HL-60 (cell line): ENCODE data around the gene COL20A1.

Source experiments
- DNase-seq, 2 experiments: peaks; one replicate each; pipeline ENCODE4 v3.0.0-alpha.2; 2010 to 2020; ENCODE audit warnings: low read depth in 1 of 2, low spot score in 1 of 2
- H3K27ac ChIP-seq: fragments of 250-450 bp; sonication (Bioruptor Pico); replicated peaks from 2 replicates; pipeline ENCODE4 v1.5.1; 2020; ENCODE audit warnings: mild to moderate bottlenecking, moderate library complexity
- H3K27me3 ChIP-seq: fragments of 250-450 bp; sonication (Bioruptor Pico); 2 replicates; pipeline ENCODE4 v1.5.1; 2021; ENCODE audit warnings: mild to moderate bottlenecking, moderate library complexity; ENCODE audit not compliant: insufficient read depth, poor library complexity, severe bottlenecking
- H3K4me3 ChIP-seq: replicated peaks from 2 replicates; pipeline ENCODE4 v1.5.1; 2011; ENCODE audit warnings: mild to moderate bottlenecking, control low read depth, low read length; ENCODE audit not compliant: insufficient read depth
- CTCF ChIP-seq: IDR thresholded peaks from one replicate; pipeline ENCODE4 v1.5.1; 2011; ENCODE audit warnings: low read length, control low read depth, inconsistent platforms; ENCODE audit not compliant: insufficient read depth
- GABPA ChIP-seq: IDR thresholded peaks from 2 replicates; pipeline ENCODE4 v1.6.1; 2012; ENCODE audit warnings: low read depth
- POLR2AphosphoS5 ChIP-seq: IDR thresholded peaks from 2 replicates; pipeline ENCODE4 v1.6.1; 2012; ENCODE audit warnings: low read depth
- REST ChIP-seq: IDR thresholded peaks from 2 replicates; pipeline ENCODE4 v1.6.1; 2012; ENCODE audit warnings: low read depth; ENCODE audit not compliant: insufficient replicate concordance
- SPI1 ChIP-seq: IDR thresholded peaks from 2 replicates; pipeline ENCODE4 v1.6.1; 2012; ENCODE audit warnings: low read depth, mild to moderate bottlenecking, borderline replicate concordance

Gene COL20A1

GRCh38 chr20:63309261-63310071 lies 16.5 kb downstream of the COL20A1 start:
- no peaks in the 10 kb centered on the region for H3K27me3 ChIP-seq
- DNase-seq: no peak
- no peak overlapping the region for H3K27ac ChIP-seq
- no peak overlapping the region for H3K4me3 ChIP-seq
- no peak for TF ChIP-seq SPI1
- TF ChIP-seq GABPA: no peak
- peak; percentile 52 for TF ChIP-seq CTCF
- no peak for TF ChIP-seq POLR2AphosphoS5
- TF ChIP-seq REST: no peak

GRCh38 chr20:63310265-63310991 lies 17.4 kb downstream of the COL20A1 start:
- H3K27ac ChIP-seq: no peak overlapping the region
- H3K27me3 ChIP-seq: no peaks in the 10 kb centered on the region
- DNase-seq: no peak
- TF ChIP-seq POLR2AphosphoS5 (no peak), CTCF (no peak), GABPA (no peak), SPI1 (no peak), REST (no peak)
- no peak overlapping the region for H3K4me3 ChIP-seq

GRCh38 chr20:63311186-63311832 lies 18.3 kb downstream of the COL20A1 start:
- Histone ChIP-seq H3K27ac (no peak overlapping the region), H3K27me3 (no peaks in the 10 kb centered on the region), H3K4me3 (no peak overlapping the region)
- TF ChIP-seq POLR2AphosphoS5: no peak
- no peak for TF ChIP-seq GABPA
- TF ChIP-seq REST: no peak
- no peak for TF ChIP-seq CTCF
- TF ChIP-seq SPI1: no peak
- DNase-seq: no peak
